Measurements from ENCODE around the gene WIPI1.
"Not testable (repeated sequence)": the region's sequence is repeated elsewhere in the genome, so short reads cannot be mapped to it uniquely, and the experiment has no call there.

Gene WIPI1

DNA sequence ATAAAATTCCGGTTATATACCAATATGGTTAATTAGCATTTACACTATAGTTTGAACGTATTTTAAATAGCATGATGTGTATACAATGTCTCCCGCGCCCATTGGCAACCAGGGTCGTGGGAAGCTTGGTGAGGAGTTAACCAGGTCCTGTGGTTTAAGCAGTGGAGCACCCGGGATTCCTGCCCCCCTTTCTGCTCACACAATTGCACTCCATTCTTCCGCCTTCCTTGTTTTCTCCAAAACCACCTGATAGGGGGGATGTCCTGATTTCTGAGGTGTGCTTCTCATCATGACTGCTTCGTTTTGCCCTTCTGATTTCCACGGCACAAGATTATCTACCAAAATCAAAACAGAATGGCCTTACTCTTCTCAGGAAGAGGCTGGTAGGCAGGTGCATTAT is 35.8 kb downstream of the WIPI1 start:
- in situ Hi-C loops (cut with MboI; ENCODE audit: low sequenced_read_pairs), result no loop called here

GRCh38 chr17:68420065-68420464 is 37.2 kb downstream of the WIPI1 start:
- in situ Hi-C loops (cut with MboI; ENCODE audit: low sequenced_read_pairs), result no loop called here

- in situ Hi-C loops (cut with MboI; ENCODE audit: low sequenced_read_pairs), result no loop called here
These were observed 38.4 kb downstream of the WIPI1 start for GRCh38 chr17:68418876-68419275.

GRCh38 chr17:68417317-68417716 is 40.0 kb downstream of the WIPI1 start:
- in situ Hi-C loops (cut with MboI; ENCODE audit: low sequenced_read_pairs), result no loop called here

DNA sequence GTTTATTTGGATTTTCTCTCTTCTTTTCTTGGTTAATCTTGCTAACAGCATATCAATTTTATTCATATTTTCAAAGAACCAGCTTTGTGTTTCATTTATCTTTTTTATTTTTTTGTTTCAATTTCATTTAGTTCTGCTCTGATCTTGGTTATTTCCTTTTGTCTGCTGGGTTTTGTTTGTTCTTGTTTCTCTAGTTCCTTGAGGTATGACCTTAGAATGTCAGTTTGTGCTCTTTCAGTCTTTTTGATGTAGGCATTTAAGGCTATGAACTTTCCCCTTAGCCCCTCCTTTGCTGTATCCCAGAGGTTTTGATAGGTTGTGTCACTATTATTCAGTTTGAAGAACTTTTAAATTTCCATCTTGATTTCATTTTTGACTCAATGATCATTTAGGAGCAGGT is 42.4 kb downstream of the WIPI1 start:
- in situ Hi-C loops (cut with MboI; ENCODE audit: low sequenced_read_pairs), result not testable (repeated sequence)

GRCh38 chr17:68413597-68414560 is 43.4 kb downstream of the WIPI1 start:
- in situ Hi-C loops (cut with MboI; ENCODE audit: low sequenced_read_pairs), result not testable (repeated sequence)

DNA sequence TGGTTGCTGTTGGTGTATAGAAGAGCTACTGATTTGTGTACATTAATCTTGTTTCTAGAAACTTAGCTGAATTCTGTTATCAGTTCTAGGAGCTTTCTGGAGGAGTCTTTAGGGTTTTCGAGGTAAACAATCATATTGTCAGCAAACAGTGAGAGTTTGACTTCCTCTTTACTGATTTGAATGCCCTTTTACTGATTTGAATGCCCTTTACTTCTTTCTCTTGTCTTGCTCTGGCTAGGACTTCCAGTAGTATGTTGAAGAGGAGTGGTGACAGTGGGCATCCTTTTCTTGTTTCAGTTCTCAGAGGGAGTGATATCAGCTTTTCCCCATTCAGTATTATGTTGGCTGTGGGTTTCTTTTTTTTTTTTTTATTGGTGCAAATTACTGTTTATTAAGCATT is 49.6 kb downstream of the WIPI1 start:
- in situ Hi-C loops (cut with MboI; ENCODE audit: low sequenced_read_pairs), result not testable (repeated sequence)

DNA sequence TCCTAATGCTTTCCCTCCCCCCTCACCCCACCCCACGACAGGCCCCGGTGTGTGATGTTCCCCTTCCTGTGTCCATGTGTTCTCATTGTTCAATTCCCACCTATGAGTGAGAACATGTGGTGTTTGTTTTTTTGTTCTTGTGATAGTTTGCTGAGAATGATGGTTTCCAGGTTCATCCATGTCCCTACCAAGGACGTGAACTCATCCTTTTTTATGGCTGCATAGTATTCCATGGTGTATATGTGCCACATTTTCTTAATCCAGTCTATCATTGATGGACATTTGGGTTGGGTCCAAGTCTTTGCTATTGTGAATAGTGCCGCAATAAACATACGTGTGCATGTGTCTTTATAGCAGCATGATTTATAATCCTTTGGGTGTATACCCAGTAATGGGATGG is 53.5 kb downstream of the WIPI1 start:
- in situ Hi-C loops (cut with MboI; ENCODE audit: low sequenced_read_pairs), result not testable (repeated sequence)

- in situ Hi-C loops (cut with MboI; ENCODE audit: low sequenced_read_pairs), result no loop called here
These were observed 54.2 kb downstream of the WIPI1 start for GRCh38 chr17:68403122-68403521.

GRCh38 chr17:68401288-68401687 is 56.0 kb downstream of the WIPI1 start:
- in situ Hi-C loops (cut with MboI; ENCODE audit: low sequenced_read_pairs), result no loop called here

DNA sequence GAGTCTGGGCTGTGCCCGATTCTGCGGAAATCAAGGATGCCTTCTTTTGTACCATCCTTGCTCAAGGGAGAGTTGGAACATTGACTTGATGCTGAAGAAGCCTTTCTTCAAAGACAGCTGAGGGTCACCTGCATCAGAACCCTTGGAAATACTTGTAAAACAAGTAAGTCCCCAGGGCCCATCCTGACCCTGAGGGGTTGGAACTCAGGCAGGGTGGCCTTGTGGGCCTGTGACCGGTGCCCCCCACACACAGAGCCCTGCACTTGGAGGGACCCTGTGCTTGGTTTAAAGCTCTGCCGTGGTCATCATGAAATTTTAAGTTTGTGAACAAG is 56.9 kb downstream of the WIPI1 start:
- in situ Hi-C loops (cut with MboI; ENCODE audit: low sequenced_read_pairs), result no loop called here

- in situ Hi-C loops (cut with MboI; ENCODE audit: low sequenced_read_pairs), result no loop called here
These were observed 57.5 kb downstream of the WIPI1 start for GRCh38 chr17:68399638-68400403.

DNA sequence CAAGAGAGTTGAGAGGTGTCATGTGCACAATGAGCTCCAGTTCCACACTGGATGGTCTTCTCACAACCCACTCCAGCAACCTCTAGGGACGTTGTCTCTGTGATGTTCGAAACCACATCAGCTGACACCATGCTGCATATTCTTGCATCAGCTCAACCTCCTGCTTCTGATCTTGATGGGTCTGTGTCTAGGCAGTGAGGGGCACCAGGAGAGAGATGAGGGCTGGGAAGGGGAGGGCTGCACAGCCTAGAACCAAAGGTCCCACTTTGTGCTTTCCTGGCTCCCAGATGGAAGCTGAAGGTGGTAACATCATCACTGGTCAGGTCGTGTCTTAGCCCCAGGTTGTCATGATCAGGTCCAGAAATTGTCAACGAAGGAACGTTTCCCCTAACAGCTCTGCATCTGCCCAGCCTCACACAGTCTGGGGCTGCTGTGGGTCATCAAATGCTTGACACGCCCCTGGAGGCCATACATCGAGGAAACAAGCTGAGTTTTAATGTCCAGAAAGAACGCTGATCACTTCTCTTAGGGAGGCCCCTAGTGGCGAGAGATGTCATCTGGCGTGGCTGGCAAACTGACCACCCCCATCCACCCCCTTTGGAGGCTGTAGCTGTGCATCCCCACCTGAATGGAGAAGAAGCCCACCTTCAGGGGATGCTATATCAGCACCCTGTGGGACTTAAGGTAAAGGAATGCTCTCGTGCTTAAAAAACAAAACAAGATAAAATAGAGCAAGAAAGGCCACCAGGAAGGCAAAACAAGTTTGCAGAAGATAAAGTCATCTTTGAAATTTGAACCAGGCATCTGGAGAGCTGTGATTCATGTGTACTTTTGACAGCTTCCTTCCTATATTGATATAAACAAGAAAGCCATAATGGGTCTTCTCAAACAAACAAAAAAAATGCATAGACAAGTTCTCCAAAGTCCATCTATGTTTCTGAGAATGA is 58.3 kb downstream of the WIPI1 start:
- in situ Hi-C loops (cut with MboI; ENCODE audit: low sequenced_read_pairs), result no loop called here

GRCh38 chr17:68397108-68397536 is 60.2 kb downstream of the WIPI1 start:
- in situ Hi-C loops (cut with MboI; ENCODE audit: low sequenced_read_pairs), result no loop called here

DNA sequence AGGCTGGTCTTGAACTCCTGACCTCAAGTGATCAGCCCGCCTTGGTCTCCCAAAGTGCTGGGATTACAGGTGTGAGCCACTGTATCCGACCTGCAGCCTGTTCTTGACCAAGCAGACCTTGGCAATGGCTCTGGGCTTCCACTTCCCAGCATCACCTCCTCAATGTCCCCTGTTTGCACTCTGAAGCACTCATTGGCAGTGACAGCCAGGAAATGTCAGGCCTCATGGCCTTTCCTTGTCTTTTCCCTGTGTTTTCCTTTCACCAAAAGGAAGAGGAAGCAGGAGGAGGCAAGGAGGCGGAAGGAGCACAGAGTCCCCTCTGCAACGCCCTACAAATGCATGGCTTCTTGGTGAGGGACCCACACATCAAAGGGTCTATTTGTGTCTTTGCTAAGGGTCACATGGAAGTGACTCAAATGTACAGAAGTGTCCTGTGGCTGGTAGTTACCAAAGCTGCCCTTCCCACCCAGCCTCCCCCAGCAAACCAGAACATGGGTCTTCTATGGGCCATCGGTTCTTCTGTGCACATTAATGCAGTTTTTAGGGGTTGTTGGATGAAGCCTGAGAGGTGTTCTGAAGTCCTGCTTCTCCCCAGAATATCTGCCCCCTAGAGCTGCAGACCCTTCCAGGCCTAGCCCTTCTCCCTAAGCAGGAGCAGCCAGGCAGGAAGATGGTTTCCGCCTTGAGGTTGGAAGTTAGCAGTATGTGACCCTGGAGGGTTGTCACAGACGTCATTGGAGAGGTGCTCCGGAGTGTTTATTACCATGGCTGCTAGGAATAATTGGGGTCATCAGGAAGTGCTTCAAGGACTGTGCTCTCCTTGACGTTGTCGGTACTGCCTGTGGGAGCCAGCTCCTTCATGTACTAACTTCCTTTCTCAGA is 60.8 kb downstream of the WIPI1 start:
- in situ Hi-C loops (cut with MboI; ENCODE audit: low sequenced_read_pairs), result no loop called here

DNA sequence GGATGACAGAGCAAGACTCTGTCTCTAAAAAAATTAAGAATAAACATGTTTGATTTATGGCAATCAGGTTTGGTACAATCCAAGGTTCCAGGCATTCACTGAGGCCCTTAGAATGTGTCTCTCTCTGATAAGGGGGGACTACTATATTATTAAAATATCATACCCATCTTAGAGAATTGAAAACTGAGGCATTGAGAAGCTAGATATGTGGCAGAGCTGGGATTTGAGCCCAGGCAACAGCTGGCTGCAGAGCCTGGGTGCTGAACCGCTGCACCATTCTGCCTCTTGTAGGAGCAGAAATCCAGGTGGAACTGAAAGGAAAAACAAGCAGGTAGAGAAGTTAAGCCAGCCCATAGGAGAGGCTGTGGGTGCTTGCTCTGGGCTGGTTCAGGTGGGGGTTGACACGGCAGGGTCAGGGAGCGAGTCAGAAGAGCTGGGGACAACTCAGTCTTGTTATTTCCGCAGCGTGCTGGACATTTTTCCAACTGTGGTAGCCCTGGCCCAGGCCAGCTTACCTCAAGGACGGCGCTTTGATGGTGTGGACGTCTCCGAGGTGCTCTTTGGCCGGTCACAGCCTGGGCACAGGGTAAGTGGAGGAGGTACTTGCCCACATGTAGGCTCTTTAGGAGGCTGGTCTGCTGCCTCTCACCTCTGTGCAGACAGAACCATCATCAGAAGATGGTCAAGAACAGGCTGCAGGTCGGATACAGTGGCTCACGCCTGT is 62.5 kb downstream of the WIPI1 start:
- in situ Hi-C loops (cut with MboI; ENCODE audit: low sequenced_read_pairs), result no loop called here

DNA sequence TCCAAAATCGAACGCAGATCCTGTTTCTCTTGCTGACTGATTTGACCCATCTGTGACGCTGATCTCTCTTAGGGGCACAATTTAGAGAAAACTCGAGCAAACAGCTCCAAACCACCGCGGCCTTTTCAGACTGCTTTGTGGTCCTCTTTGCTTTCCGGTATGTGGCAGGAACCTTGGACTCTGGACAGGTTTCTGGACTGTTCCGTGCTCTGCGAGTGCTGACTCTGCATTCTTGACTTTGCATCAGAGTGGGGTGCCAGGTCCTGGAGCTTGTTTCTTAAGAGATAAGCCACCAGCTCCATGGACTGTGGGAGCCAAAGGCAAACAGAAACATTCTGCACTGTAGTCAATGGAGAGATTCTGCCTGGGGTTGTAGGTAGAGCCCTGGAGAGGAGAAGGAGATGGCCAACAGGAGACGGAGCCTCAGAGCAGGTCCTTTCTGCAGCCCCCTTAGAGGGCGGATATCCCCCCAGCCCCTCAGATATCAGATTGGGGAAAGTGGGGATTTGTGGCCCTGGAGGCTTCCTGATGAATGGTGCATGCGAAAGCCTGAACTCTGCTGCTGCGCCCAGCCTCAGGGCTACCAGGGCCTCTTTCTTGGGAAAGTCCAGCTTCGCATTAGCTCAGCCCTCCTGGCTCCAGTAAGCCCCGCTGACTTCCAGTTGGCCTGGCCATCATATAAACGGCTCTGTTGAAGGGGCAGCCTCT is 65.6 kb downstream of the WIPI1 start:
- in situ Hi-C loops (cut with MboI; ENCODE audit: low sequenced_read_pairs), result no loop called here

DNA sequence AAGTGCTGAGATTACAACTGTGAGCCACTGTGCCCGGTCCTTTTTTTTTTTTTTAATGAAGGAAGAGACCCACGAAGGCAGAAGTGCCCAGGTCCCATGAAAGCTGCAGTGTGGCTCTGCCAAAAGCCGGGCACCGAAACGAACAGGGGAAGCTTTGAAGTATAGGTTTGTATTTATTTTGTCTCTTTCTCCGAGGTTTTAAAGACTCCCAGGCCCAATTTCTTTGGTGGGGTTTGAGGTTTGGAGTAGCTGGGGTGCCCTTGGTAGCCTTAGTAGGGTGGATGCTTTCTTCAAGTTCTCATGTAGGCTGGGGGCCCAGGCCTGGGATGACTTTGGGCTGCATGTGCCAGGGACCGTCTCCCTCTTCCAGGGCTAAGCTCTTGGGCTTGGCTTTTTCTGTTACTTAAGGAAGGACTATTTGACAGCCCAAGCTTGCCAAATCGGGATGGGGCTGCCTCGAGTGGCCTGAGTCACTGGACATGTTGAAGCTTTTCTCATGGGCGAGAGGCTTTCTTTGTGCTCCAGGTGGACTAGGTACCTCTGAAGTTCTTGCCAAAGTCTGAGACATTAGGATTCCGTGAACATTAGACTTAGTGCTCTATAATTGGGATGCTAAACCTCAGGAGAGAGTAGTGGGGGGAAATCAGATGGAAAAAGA is 66.3 kb downstream of the WIPI1 start:
- in situ Hi-C loops (cut with MboI; ENCODE audit: low sequenced_read_pairs), result no loop called here
